ENCODE results near the gene ANKHD1. TPM values are rescaled to one million over a fixed set of nuclear protein-coding genes. Genes with fewer than 3 reads are reported as not detected.
"Not testable (repeated sequence)": the region's sequence is repeated elsewhere in the genome, so short reads cannot be mapped to it uniquely, and the experiment has no call there.

The ANKHD1 gene
- total and polyA plus RNA-seq, 2 donors (not counting 1 experiment from before 2014, with no cell fraction given): 45.4 to 74.5 TPM

GRCh38 chr5:140576776-140577201, 175.2 kb downstream of the ANKHD1 start:
- Histone ChIP-seq H3K27ac (ENCODE audit: insufficient read depth, low read length) (no peak overlapping the region), H3K79me2 (ENCODE audit: control insufficient read depth, insufficient read depth, low read length) (no peaks in the 10 kb centered on the region), H4K20me1 (ENCODE audit: control insufficient read depth, extremely low read depth, insufficient read depth, low read length) (no peaks in the 10 kb centered on the region), H3K9ac (ENCODE audit: insufficient read depth, low read length) (no peak overlapping the region), H3K27me3 (ENCODE audit: control insufficient read depth, insufficient read depth, low read length) (no peaks in the 10 kb centered on the region), H3K9me3 (ENCODE audit: control insufficient read depth, insufficient read depth, low read depth, low read length) (no peaks in the 10 kb centered on the region), H3K4me2 (ENCODE audit: extremely low read depth, insufficient read depth, low read length) (no peak overlapping the region), H3K4me3 (replicated peaks in 1 of 4; ENCODE audit: control extremely low read depth in 1 of 4, insufficient read depth in 1 of 4, low read depth in 3 of 4, low read length in 4 of 4) (no peak overlapping the region), H3K4me1 (ENCODE audit: control insufficient read depth, extremely low read depth, insufficient read depth, low read length) (no peaks in the 10 kb centered on the region), H2AFZ (ENCODE audit: low read length) (no peak overlapping the region), H3K36me3 (ENCODE audit: control insufficient read depth, insufficient read depth, low read length) (no peaks in the 10 kb centered on the region)
- no peak for DNase-seq (ENCODE audit: low read depth in 2 of 2)
- TF ChIP-seq EZH2 (IDR thresholded peaks at IDR 0.05; ENCODE audit: low read length, missing control alignments) (no peak), CTCF (conservative IDR thresholded peaks at IDR 0.05 in 1 of 2, IDR thresholded peaks at IDR 0.05 in 1 of 2; ENCODE audit: low read depth in 1 of 2, low read length in 2 of 2) (no peak)

- H3K36me3 ChIP-seq (ENCODE audit: control insufficient read depth, insufficient read depth, low read length); H3K4me3 ChIP-seq (replicated peaks in 1 of 4; ENCODE audit: control extremely low read depth in 1 of 4, insufficient read depth in 1 of 4, low read depth in 3 of 4, low read length in 4 of 4); H3K27me3 ChIP-seq (ENCODE audit: control insufficient read depth, insufficient read depth, low read length); H4K20me1 ChIP-seq (ENCODE audit: control insufficient read depth, extremely low read depth, insufficient read depth, low read length); H3K4me1 ChIP-seq (ENCODE audit: control insufficient read depth, extremely low read depth, insufficient read depth, low read length); H3K9ac ChIP-seq (ENCODE audit: insufficient read depth, low read length); H3K27ac ChIP-seq (ENCODE audit: insufficient read depth, low read length); H2AFZ ChIP-seq (ENCODE audit: low read length); DNase-seq (ENCODE audit: low read depth in 2 of 2); H3K79me2 ChIP-seq (ENCODE audit: control insufficient read depth, insufficient read depth, low read length); H3K4me2 ChIP-seq (ENCODE audit: extremely low read depth, insufficient read depth, low read length); H3K9me3 ChIP-seq (ENCODE audit: control insufficient read depth, insufficient read depth, low read depth, low read length): not testable (repeated sequence)
Measured at GRCh38 chr5:140579188-140579747, 177.6 kb downstream of the ANKHD1 start.

GRCh38 chr5:140587495-140587894, 185.9 kb downstream of the ANKHD1 start:
- TF ChIP-seq CTCF (conservative IDR thresholded peaks at IDR 0.05 in 1 of 2, IDR thresholded peaks at IDR 0.05 in 1 of 2; ENCODE audit: low read depth in 1 of 2, low read length in 2 of 2) (no peak), EZH2 (IDR thresholded peaks at IDR 0.05; ENCODE audit: low read length, missing control alignments) (no peak)
- no peaks in the 10 kb centered on the region for H3K9me3 ChIP-seq (ENCODE audit: control insufficient read depth, insufficient read depth, low read depth, low read length)
- H3K4me3 ChIP-seq (replicated peaks in 1 of 4; ENCODE audit: control extremely low read depth in 1 of 4, insufficient read depth in 1 of 4, low read depth in 3 of 4, low read length in 4 of 4): no peak overlapping the region
- no peaks in the 10 kb centered on the region for H3K36me3 ChIP-seq (ENCODE audit: control insufficient read depth, insufficient read depth, low read length)
- no peaks in the 10 kb centered on the region for H4K20me1 ChIP-seq (ENCODE audit: control insufficient read depth, extremely low read depth, insufficient read depth, low read length)
- H3K79me2 ChIP-seq (ENCODE audit: control insufficient read depth, insufficient read depth, low read length): no peaks in the 10 kb centered on the region
- no peak for DNase-seq (ENCODE audit: low read depth in 2 of 2)
- no peak overlapping the region for H3K27ac ChIP-seq (ENCODE audit: insufficient read depth, low read length)
- H3K9ac ChIP-seq (ENCODE audit: insufficient read depth, low read length): no peak overlapping the region
- H3K4me2 ChIP-seq (ENCODE audit: extremely low read depth, insufficient read depth, low read length): no peak overlapping the region
- H3K27me3 ChIP-seq (ENCODE audit: control insufficient read depth, insufficient read depth, low read length): no peaks in the 10 kb centered on the region
- H3K4me1 ChIP-seq (ENCODE audit: control insufficient read depth, extremely low read depth, insufficient read depth, low read length): peaks cover 4% of the 10 kb centered on the region
- H2AFZ ChIP-seq (ENCODE audit: low read length): no peak overlapping the region

All from fibroblast of lung (primary cell).